Raji (cell line): ENCODE results near the gene NADSYN1.
"Not testable (repeated sequence)": the region's sequence is repeated elsewhere in the genome, so short reads cannot be mapped to it uniquely, and the experiment has no call there.

ENCODE experiments used
- POLR2A ChIP-seq: IDR thresholded peaks from 2 replicates; pipeline ENCODE4 v1.6.1; 2011; ENCODE audit warnings: low read depth, low read length, control low read depth; ENCODE audit not compliant: insufficient read depth

The NADSYN1 gene

GRCh38 chr11:71537977-71538665 is 85.1 kb downstream of the NADSYN1 start, which contains the start of gene KRTAP5-8:
Gene KRTAP5-8 (plus strand): TSS chr11:71538025. CDS start chr11:71538056, 31 bp downstream.
- TF ChIP-seq POLR2A: not testable (repeated sequence)

GRCh38 chr11:71538666-71538990 is 85.6 kb downstream of the NADSYN1 start:
- TF ChIP-seq POLR2A: no peak

GRCh38 chr11:71539017-71539416 is 86.0 kb downstream of the NADSYN1 start:
- TF ChIP-seq POLR2A: no peak

- no peak for TF ChIP-seq POLR2A
Measured at GRCh38 chr11:71542382-71542781, 89.4 kb downstream of the NADSYN1 start.

- TF ChIP-seq POLR2A: no peak
Measured at GRCh38 chr11:71542879-71543777, 90.1 kb downstream of the NADSYN1 start.

GRCh38 chr11:71543866-71544265 is 90.9 kb downstream of the NADSYN1 start:
- no peak for TF ChIP-seq POLR2A

- no peak for TF ChIP-seq POLR2A
Measured at GRCh38 chr11:71544525-71545214, 91.7 kb downstream of the NADSYN1 start.

GRCh38 chr11:71545405-71545966 is 92.5 kb downstream of the NADSYN1 start:
- TF ChIP-seq POLR2A: no peak

- no peak for TF ChIP-seq POLR2A
Measured at GRCh38 chr11:71548120-71548519, 95.1 kb downstream of the NADSYN1 start, which contains the start of gene KRTAP5-9. Gene KRTAP5-9 (plus strand): TSS chr11:71548420. CDS start chr11:71548658, 238 bp downstream.

GRCh38 chr11:71548716-71549151 is 95.7 kb downstream of the NADSYN1 start:
- no peak for TF ChIP-seq POLR2A
